Omental fat pad (tissue), 4 donors: ENCODE measurements around the gene TMEM61. TPM values are rescaled to one million over a fixed set of nuclear protein-coding genes. Genes with fewer than 3 reads are reported as not detected.
"Not testable (repeated sequence)": the region's sequence is repeated elsewhere in the genome, so short reads cannot be mapped to it uniquely, and the experiment has no call there.

Experiments
- ATAC-seq: fragments of 150-250 bp; one replicate; pipeline ENCODE4 v1.9.1; 2016; ENCODE audit warnings: mild to moderate bottlenecking, moderate library complexity; ENCODE audit not compliant: low FRiP score
- DNase-seq: peaks from one replicate; pipeline ENCODE4 v3.0.0-alpha.2; 2019; ENCODE audit warnings: low spot score
- CTCF ChIP-seq, 3 donors: fragments of 450-650 bp; IDR thresholded peaks; one replicate each; pipeline ENCODE4 v1.5.1; 2016 to 2017; ENCODE audit warnings: antibody characterized with exemption in 3 of 3, mild to moderate bottlenecking in 3 of 3, moderate library complexity in 2 of 3
- total RNA-seq, 4 donors: library from RNA; depleted of rRNA; stranded (reverse); fragments of >200 nt; gene quantifications; one replicate each; pipeline ENCODE4 v1.1.0, GENCODE V29; 2016

Gene TMEM61
- total RNA-seq, 4 donors from 2014 or later: not detected

DNA sequence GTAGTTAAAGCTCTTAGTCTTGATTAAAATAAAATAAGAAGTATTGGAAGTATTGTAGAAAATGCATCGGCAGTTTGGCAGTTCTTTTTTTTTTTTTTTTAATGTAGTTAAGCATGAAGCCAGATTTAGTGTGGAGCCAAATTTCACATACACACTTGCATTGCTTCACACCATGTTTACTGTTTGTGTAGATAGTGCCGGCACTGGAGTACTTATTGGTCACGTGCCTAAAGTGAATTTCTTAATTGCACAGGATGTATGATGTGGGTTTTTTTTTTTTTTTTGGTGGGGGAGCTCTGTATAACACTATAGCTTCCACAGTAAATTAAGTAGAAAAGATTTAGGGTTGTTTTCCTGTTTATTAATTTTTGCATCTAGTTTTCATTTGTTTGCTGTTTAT, 21.2 kb upstream of the TMEM61 start:
- no peak for ATAC-seq
- TF ChIP-seq CTCF (IDR thresholded peaks at IDR 0.05): no peak
- no peak for DNase-seq

DNA sequence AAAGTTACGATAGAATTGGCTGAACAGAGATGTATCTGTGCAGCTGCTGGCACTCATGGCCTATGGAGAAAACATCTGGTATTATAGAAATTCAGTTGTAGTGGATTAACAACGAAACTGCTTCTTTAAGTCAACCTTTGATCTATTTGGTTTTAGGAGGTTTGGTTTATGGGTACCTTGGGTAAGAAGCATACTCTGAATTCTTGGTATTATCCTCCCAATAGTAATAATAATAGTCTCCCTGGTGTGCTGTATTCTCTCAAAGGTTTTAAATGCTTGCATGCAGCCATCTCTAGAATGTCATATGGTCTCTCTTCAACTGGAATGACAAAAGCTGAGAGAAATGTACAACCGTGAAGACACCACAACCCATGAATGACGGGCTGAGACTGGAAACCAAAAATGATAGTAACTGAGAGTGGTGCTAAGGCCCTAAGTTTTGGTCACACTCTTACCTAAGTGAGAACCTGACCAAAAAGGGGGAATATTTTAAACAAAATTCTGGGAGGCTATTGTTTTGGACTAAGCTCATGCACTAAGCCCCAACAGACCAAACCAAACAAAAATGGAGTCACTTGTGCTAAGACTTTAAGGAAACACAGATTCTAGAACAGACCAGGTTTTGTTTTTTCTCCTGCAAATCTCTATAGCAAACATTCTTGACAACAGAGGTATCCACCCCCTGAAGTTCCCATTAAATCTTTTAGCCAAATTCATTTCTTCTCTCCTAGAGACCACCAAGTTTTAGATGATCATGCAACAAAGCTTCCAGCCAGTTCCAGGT, 17.6 kb upstream of the TMEM61 start:
- ATAC-seq (no peak), DNase-seq (no peak)
- no peak for TF ChIP-seq CTCF (IDR thresholded peaks at IDR 0.05)

GRCh38 chr1:54963829-54964228, 16.6 kb upstream of the TMEM61 start:
- not testable (repeated sequence) for DNase-seq, ATAC-seq

DNA sequence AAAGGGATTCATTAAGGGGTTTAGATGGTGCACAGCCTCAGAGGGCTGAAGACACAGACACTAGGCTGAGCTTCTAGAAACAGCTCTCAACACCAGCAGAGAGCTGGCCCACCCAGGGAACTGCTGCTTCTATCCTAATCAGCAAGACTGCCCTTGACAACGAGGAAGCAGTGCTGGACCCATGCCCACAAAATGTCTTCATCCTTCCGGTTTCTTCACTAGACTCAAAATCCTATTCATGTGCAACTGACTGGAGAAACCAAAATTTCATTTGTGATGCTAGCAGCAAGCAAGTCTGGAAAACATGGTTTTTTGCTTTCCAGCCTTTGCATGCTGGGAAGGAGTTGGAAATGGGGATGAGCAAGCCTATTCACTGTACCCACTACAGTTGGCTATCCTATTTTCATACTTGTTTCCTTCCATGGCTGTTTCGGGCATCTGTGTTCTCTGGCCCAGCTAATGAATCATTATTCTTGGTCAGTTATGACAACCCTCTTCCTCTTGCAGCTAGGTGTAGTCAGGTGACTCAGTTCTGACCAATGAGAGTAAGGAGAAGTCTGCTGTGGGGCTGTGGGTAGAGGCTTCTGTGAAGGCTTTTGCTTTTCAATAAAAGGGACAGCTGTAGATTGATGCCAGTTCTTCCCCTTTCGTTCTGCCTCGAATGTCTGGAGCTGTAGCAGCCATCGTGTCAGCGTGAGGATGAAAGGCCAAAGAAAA, 14.6 kb upstream of the TMEM61 start:
- ATAC-seq (no peak), DNase-seq (no peak)
- TF ChIP-seq CTCF (IDR thresholded peaks at IDR 0.05): no peak

DNA sequence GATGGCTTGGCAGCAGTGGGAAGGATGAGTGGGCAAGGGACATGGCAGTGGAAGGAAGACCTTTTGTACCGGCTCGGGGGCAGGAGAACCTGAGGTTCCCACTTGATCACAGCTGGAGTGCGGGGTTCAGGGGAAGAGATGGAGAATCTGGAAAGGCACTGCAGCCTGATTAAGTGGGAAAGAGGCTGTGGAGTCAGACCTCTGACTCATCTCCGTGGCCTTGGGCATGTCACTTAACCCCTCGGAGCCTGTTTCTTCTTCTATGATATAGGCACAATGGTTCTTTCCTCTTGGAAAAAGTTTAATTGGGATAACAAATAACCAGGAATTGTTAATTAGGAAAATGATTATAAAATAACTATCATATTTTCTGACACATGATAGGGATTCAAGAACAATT, 13.1 kb upstream of the TMEM61 start:
- no peak for TF ChIP-seq CTCF (IDR thresholded peaks at IDR 0.05)
- ATAC-seq: no peak
- no peak for DNase-seq

DNA sequence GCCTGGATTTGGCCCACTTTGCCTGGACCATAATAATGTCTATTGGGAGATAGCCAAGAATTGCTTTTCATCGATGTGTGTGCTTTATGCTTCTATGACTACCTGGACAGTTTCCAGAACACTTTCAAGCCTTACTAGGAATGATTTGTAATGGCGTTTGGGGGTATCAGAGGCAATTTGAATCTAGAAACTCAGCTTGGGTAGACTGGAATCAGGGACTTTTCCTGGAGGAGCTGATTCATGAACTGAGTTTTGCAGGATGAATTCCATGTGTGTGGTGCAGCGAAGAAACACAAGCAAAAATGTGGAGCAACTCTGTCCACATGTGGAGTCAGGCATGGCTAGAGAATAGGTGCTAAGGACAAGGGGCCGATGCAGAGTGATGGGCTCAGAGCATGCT, 11.9 kb upstream of the TMEM61 start:
- DNase-seq (no peak), ATAC-seq (no peak)
- no peak for TF ChIP-seq CTCF (IDR thresholded peaks at IDR 0.05)

DNA sequence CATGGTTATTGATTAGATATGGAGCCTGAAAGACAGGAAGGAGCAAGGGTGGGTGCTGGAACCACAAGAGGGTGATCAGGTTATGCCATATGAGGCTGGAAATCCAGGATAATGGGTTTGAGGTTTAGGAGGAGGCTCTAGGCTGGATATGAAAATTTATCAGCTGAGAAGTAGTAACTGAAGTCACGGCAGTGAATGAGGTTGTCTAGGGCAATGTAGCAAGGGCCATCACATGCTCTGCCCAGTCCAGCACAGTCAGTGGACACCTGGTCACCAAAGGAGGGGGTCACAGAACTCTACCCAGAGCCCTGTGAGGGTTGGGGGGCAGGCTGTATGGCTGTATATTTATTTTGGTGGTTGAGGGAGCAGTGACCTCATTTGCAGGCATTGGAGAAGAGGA, 10.5 kb upstream of the TMEM61 start:
- no peak for DNase-seq
- TF ChIP-seq CTCF (IDR thresholded peaks at IDR 0.05): no peak
- no peak for ATAC-seq
